Ascending aorta (tissue), 2 donors: ENCODE data around the gene POLA2. TPM values are rescaled to one million over a fixed set of nuclear protein-coding genes. Genes with fewer than 3 reads are reported as not detected.

Experiments
- DNase-seq, 2 donors: peaks; one replicate each; pipeline ENCODE4 v3.0.0-alpha.2; 2019; ENCODE audit warnings: low spot score in 2 of 2
- H3K27ac ChIP-seq, 2 donors: fragments of 200-600 bp; sonication (generic); one replicate each; pipeline ENCODE4 v1.5.1; 2016 to 2017; ENCODE audit warnings: mild to moderate bottlenecking in 1 of 2
- H3K27me3 ChIP-seq: fragments of 200-600 bp; sonication (generic); one replicate; pipeline ENCODE4 v1.5.1; 2017
- H3K36me3 ChIP-seq, 2 donors: fragments of 200-600 bp; sonication (generic); one replicate each; pipeline ENCODE4 v1.5.1; 2016
- H3K4me1 ChIP-seq, 2 donors: fragments of 200-600 bp; sonication (generic); one replicate each; pipeline ENCODE4 v1.5.1; 2016 to 2017; ENCODE audit warnings: mild to moderate bottlenecking in 1 of 2
- H3K4me3 ChIP-seq, 2 donors: fragments of 200-600 bp; sonication (generic); one replicate each; pipeline ENCODE4 v1.5.1; 2016 to 2017; ENCODE audit warnings: mild to moderate bottlenecking in 1 of 2
- H3K9me3 ChIP-seq, 2 donors: fragments of 200-600 bp; sonication (generic); one replicate each; pipeline ENCODE4 v1.5.1; 2016
- CTCF ChIP-seq, 3 experiments: fragments of 200-600 bp in 2 of 3; fragments of 450-650 bp in 1 of 3; sonication (generic) in 2 of 3; IDR thresholded peaks; one replicate each; pipeline ENCODE4 v1.5.1; 2016 to 2019; ENCODE audit warnings: antibody characterized with exemption in 3 of 3, mild to moderate bottlenecking in 1 of 3, moderate library complexity in 1 of 3
- intact Hi-C: fragments of 100-400 bp; cut with DNase I; formaldehyde crosslinking; loops from one replicate; pipeline ENCODE4 v1.15.1; 2023
- total RNA-seq: library from RNA; depleted of rRNA; stranded (reverse); fragments of >200 nt; gene quantifications from one replicate; pipeline ENCODE4 v1.1.0, GENCODE V29; 2016

Gene POLA2
- total RNA-seq, 1 donor from 2014 or later: 27.4 TPM

- no peaks in the 10 kb centered on the region for H3K9me3 ChIP-seq
- DNase-seq: no peak
- H3K27ac ChIP-seq: peak overlapping the region in 1 of 2 donors; percentile 74
- intact Hi-C loops: no loop called here
- no peaks in the 10 kb centered on the region for H3K27me3 ChIP-seq
- no peak for TF ChIP-seq CTCF (IDR thresholded peaks at IDR 0.05)
- H3K36me3 ChIP-seq: no peaks in the 10 kb centered on the region
- H3K4me3 ChIP-seq: peak overlapping the region; percentile 79 to 82
- peaks cover 0 to 19% of the 10 kb centered on the region in 2 donors for H3K4me1 ChIP-seq
Measured at GRCh38 chr11:65334696-65335295, 73.0 kb downstream of the POLA2 start.

DNA sequence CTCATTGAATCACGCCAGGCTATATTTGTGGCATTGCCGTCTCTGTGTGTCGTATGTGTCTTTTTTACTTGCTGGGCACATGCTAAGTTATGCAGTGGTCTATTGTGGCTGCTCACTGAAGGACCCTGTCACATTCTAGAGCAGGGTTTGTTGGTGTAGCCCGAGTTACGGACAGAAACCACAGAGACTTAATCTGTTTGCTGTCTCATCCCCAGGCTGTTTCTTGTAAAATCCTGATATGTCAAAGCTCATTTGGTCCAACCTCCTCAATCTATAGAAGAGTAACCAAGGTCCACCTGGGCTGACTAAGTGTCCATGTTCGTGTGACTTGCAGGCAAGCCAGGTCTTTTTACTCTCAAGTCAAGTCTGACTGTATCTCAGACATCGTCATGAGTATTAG, 76.9 kb downstream of the POLA2 start:
- Histone ChIP-seq H3K4me1 (peaks cover 0 to 16% of the 10 kb centered on the region in 2 donors), H3K9me3 (no peaks in the 10 kb centered on the region), H3K27me3 (no peaks in the 10 kb centered on the region), H3K4me3 (no peak overlapping the region), H3K27ac (no peak overlapping the region), H3K36me3 (peaks cover 37% of the 10 kb centered on the region in 2 donors)
- DNase-seq: no peak
- intact Hi-C loops: no loop called here
- no peak for TF ChIP-seq CTCF (IDR thresholded peaks at IDR 0.05)

GRCh38 chr11:65340226-65340625, 78.5 kb downstream of the POLA2 start:
- H3K27me3 ChIP-seq: no peaks in the 10 kb centered on the region
- no peaks in the 10 kb centered on the region for H3K9me3 ChIP-seq
- DNase-seq: no peak
- no peak overlapping the region for H3K4me3 ChIP-seq
- intact Hi-C loops: no loop called here
- no peak for TF ChIP-seq CTCF (IDR thresholded peaks at IDR 0.05)
- H3K4me1 ChIP-seq: peaks cover 0 to 6% of the 10 kb centered on the region in 2 donors
- no peak overlapping the region for H3K27ac ChIP-seq
- H3K36me3 ChIP-seq: peaks cover 52 to 53% of the 10 kb centered on the region in 2 donors

DNA sequence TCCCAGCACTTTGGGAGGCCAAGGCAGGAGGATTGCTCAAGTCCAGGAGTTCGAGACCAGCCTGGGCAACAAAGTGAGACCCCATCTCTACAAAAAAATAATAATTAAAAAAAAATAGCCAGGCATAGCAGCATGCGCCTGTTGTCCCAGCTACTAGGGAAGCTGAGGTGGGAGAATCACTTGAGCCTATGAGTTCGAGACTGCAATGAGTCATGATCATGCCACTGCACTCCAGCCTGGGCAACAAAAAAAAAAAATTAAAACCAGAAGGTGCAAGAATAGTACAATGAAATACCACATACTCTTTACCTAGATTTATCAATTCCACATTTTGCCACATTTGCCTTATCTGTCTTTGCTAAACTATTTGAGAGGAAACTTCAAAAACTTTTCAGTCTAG, 80.1 kb downstream of the POLA2 start:
- Histone ChIP-seq H3K27me3 (no peaks in the 10 kb centered on the region), H3K9me3 (no peaks in the 10 kb centered on the region), H3K4me1 (no peaks in the 10 kb centered on the region), H3K36me3 (peaks cover 67 to 69% of the 10 kb centered on the region in 2 donors), H3K4me3 (no peak overlapping the region), H3K27ac (no peak overlapping the region)
- intact Hi-C loops: no loop called here
- DNase-seq: no peak
- no peak for TF ChIP-seq CTCF (IDR thresholded peaks at IDR 0.05)

Other genes with a start within 250 kb of the POLA2 start
- gene ARL2, start 247.8 kb upstream of the POLA2 start, total RNA-seq: 187 TPM
- 25.1 TPM for gene SNX15, start 234.5 kb upstream of the POLA2 start, total RNA-seq
- 19.6 TPM for gene SAC3D1, start 220.8 kb upstream of the POLA2 start, total RNA-seq
- 56.8 TPM for gene NAALADL1, start 203.4 kb upstream of the POLA2 start, total RNA-seq
- not detected for gene CDCA5, start 177.9 kb upstream of the POLA2 start, total RNA-seq
- gene ZFPL1, start 177.7 kb upstream of the POLA2 start, total RNA-seq: 93.6 TPM
- gene VPS51, start 165.7 kb upstream of the POLA2 start, total RNA-seq: 226 TPM
- gene TM7SF2, start 150.1 kb upstream of the POLA2 start, total RNA-seq: 10.6 TPM
- gene ZNHIT2, start 144.3 kb upstream of the POLA2 start, total RNA-seq: 35.3 TPM
- 1,253 TPM for gene FAU, start 139.8 kb upstream of the POLA2 start, total RNA-seq
- gene MRPL49, start 139.6 kb upstream of the POLA2 start, total RNA-seq: 43.2 TPM
- gene SYVN1, start 127.4 kb upstream of the POLA2 start, total RNA-seq: 229 TPM
- gene SPDYC, start 91.7 kb upstream of the POLA2 start, total RNA-seq: not detected
- 239 TPM for gene CAPN1, start 80.0 kb upstream of the POLA2 start, total RNA-seq
- gene CDC42EP2, start 52.9 kb downstream of the POLA2 start, total RNA-seq: 20.6 TPM
- 70.9 TPM for gene DPF2, start 71.9 kb downstream of the POLA2 start, total RNA-seq
- gene TIGD3, start 92.8 kb downstream of the POLA2 start, total RNA-seq: not detected
- 11.4 TPM for gene SLC25A45, start 120.7 kb downstream of the POLA2 start, total RNA-seq
- 99.3 TPM for gene FRMD8, start 124.7 kb downstream of the POLA2 start, total RNA-seq
- gene NEAT1, start 160.8 kb downstream of the POLA2 start, total RNA-seq: 180 TPM
- 8,553 TPM for gene MALAT1, start 237.1 kb downstream of the POLA2 start, total RNA-seq